ENCODE data around the gene CPNE7. TPM values are rescaled to one million over a fixed set of nuclear protein-coding genes. Genes with fewer than 3 reads are reported as not detected.
A peak's percentile ranks its signal among the peaks of the same experiment; 100 is the strongest.

Gene CPNE7
- total RNA-seq, 1 experiment from 2014 or later: 108 TPM

- CTCF ChIA-PET: no interaction called here
- DNase-seq (ENCODE audit: low spot score): no peak
- POLR2A ChIA-PET (ENCODE audit: low non-redundant PET): interaction anchor here (0.6 kb wide), 1 partner anchor 8 kb away, joined by 9 read pairs; no protein-coding TSS in a partner anchor
- Histone ChIP-seq H3K36me3 (ENCODE audit: insufficient read depth, low read length, poor library complexity, severe bottlenecking) (peaks cover 63% of the 10 kb centered on the region), H3K27me3 (replicated peaks; ENCODE audit: insufficient read depth, low read depth, low read length, poor library complexity) (no peaks in the 10 kb centered on the region), H3K9me3 (ENCODE audit: low read depth, low read length, poor library complexity, severe bottlenecking) (no peaks in the 10 kb centered on the region), H3K4me1 (ENCODE audit: insufficient read depth, low read length, poor library complexity, severe bottlenecking) (peaks cover 4% of the 10 kb centered on the region), H3K4me3 (ENCODE audit: low read depth, low read length, poor library complexity, severe bottlenecking) (no peak overlapping the region), H3K27ac (ENCODE audit: low read depth, low read length, poor library complexity, severe bottlenecking) (no peak overlapping the region)
- TF ChIP-seq CTCF (conservative IDR thresholded peaks at IDR 0.05; ENCODE audit: low read depth, low read length): no peak
- no peak for TF ChIP-seq EZH2 (IDR thresholded peaks at IDR 0.05; ENCODE audit: borderline replicate concordance, low read depth, low read length, poor library complexity, severe bottlenecking)
- intact Hi-C loops (cut with micrococcal nuclease; ENCODE audit: unreplicated experiment): no loop called here
- no TSS peak for BruUV-seq (replicated peaks)
Measured at GRCh38 chr16:89583197-89583894, 7.8 kb downstream of the CPNE7 start.

DNA sequence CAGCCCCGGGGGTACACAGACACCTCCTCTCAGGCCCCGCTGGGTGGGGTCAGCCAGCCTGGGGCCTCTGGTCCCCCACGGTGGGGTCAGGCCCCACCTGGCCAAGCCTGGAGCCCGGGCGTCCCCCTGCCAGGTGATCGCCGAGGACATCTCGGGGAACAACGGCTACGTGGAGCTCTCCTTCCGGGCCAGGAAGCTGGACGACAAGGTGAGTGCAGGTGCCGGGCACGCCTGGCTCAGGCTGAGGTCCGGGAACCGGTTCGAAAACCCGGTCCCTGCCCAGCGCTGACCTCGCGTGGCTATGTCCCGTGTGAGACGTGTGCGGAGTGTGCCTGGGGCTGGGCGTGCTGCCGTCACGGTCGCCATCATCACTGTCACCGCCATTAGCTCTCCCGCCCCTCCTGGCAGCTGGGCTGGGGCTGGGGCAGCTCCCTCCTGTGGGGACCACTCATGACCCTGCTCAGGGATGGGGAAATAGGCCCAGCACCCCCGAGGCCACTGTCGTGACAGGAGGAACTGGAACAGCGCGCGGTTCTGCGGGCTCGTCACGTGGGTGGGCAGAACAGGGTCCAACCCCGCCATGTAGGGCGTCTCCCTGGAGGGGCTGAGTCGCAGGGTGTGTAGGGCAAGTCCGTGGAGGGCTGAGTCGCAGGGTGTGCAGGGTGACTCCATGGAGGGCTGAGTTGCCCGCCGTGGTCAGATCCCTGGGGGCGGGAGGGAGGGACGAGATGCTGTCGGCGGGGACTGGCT lies 8.5 kb downstream of the CPNE7 start:
- CTCF ChIA-PET: no interaction called here
- BruUV-seq (replicated peaks): no TSS peak
- no peak overlapping the region for H3K4me3 ChIP-seq (ENCODE audit: low read depth, low read length, poor library complexity, severe bottlenecking)
- intact Hi-C loops (cut with micrococcal nuclease; ENCODE audit: unreplicated experiment): no loop called here
- H3K27ac ChIP-seq (ENCODE audit: low read depth, low read length, poor library complexity, severe bottlenecking): no peak overlapping the region
- no peak for DNase-seq (ENCODE audit: low spot score)
- H3K9me3 ChIP-seq (ENCODE audit: low read depth, low read length, poor library complexity, severe bottlenecking): no peaks in the 10 kb centered on the region
- peaks cover 60% of the 10 kb centered on the region for H3K36me3 ChIP-seq (ENCODE audit: insufficient read depth, low read length, poor library complexity, severe bottlenecking)
- no peaks in the 10 kb centered on the region for H3K27me3 ChIP-seq (replicated peaks; ENCODE audit: insufficient read depth, low read depth, low read length, poor library complexity)
- POLR2A ChIA-PET (ENCODE audit: low non-redundant PET): no interaction called here
- TF ChIP-seq CTCF (conservative IDR thresholded peaks at IDR 0.05; ENCODE audit: low read depth, low read length) (no peak), EZH2 (IDR thresholded peaks at IDR 0.05; ENCODE audit: borderline replicate concordance, low read depth, low read length, poor library complexity, severe bottlenecking) (no peak)
- peaks cover 4% of the 10 kb centered on the region for H3K4me1 ChIP-seq (ENCODE audit: insufficient read depth, low read length, poor library complexity, severe bottlenecking)

GRCh38 chr16:89584768-89585549 lies 9.4 kb downstream of the CPNE7 start:
- CTCF ChIA-PET: no interaction called here
- Histone ChIP-seq H3K27me3 (replicated peaks; ENCODE audit: insufficient read depth, low read depth, low read length, poor library complexity) (no peaks in the 10 kb centered on the region), H3K4me3 (ENCODE audit: low read depth, low read length, poor library complexity, severe bottlenecking) (no peak overlapping the region), H3K9me3 (ENCODE audit: low read depth, low read length, poor library complexity, severe bottlenecking) (no peaks in the 10 kb centered on the region), H3K36me3 (ENCODE audit: insufficient read depth, low read length, poor library complexity, severe bottlenecking) (peaks cover 58% of the 10 kb centered on the region), H3K27ac (ENCODE audit: low read depth, low read length, poor library complexity, severe bottlenecking) (peak overlapping the region; percentile 42), H3K4me1 (ENCODE audit: insufficient read depth, low read length, poor library complexity, severe bottlenecking) (peaks cover 4% of the 10 kb centered on the region)
- POLR2A ChIA-PET (ENCODE audit: low non-redundant PET): no interaction called here
- TF ChIP-seq EZH2 (IDR thresholded peaks at IDR 0.05; ENCODE audit: borderline replicate concordance, low read depth, low read length, poor library complexity, severe bottlenecking): no peak
- TF ChIP-seq CTCF (conservative IDR thresholded peaks at IDR 0.05; ENCODE audit: low read depth, low read length): no peak
- no TSS peak for BruUV-seq (replicated peaks)
- DNase-seq (ENCODE audit: low spot score): no peak
- intact Hi-C loops (cut with micrococcal nuclease; ENCODE audit: unreplicated experiment): no loop called here
